GM18526 (cell line): Measurements from ENCODE around the gene PDS5A.

Source experiments
- POLR2A ChIP-seq: IDR thresholded peaks from 3 replicates; pipeline ENCODE4 v1.6.1; 2011; ENCODE audit not compliant: insufficient read length; ENCODE audit errors: extremely low read depth

Gene PDS5A

DNA sequence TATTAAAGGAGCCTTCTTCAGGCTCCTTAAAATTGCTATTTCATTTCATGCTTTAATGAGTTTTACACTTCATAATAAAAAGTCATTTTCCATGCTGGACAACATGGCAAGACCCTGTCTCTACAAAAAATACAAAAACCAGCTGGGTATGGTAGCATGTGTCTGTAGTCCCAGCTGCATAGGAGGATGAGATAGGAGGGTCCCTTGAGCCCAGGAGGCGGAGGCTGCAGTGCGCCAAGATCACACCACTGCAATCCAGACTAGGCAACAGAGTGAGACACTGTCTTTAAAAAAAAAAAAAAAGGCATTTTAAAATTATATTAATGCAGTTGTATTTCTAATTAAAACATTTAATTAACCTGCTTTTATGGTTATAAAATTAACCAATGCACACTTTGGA is 49.2 kb downstream of the PDS5A start:
- no peak for TF ChIP-seq POLR2A

DNA sequence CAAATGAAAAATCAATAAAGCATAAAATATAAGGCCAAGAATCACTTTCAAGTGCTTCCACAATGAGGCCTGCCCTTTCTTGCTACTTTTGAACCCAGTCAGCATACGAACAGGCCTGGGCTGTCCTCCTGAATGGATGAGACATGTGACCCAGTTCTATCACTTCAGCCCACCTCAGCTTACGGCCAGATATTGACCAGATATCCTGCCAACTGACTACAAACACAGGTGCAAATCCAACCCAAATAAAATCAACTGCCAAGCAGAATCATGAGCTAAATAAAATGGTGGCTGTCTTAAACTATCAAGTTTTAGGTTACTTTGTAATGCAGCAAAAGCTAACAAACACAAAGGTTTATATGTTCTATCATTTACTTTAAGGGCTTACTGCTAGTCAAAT is 53.7 kb downstream of the PDS5A start:
- TF ChIP-seq POLR2A = no peak

DNA sequence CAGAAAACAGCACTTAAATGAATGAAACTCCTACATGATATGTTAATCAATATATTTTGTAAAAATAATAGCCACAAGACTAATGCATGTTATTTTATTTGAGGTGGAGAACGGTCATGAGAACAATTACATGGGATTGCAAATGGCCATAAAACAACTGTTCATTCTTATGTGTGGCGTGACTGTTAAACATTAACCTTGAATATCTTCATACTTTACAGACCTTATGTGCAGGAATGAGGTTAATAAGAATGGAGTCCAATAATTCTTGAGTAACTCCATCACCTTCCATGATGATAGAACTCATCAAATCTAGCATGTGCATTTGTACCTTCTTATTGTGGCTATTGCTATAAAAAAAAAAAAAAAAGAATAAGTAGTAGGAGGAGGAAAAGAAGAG is 55.3 kb downstream of the PDS5A start:
- TF ChIP-seq POLR2A = no peak

- no peak for TF ChIP-seq POLR2A
These were observed 64.2 kb downstream of the PDS5A start for GRCh38 chr4:39913471-39913870.

DNA sequence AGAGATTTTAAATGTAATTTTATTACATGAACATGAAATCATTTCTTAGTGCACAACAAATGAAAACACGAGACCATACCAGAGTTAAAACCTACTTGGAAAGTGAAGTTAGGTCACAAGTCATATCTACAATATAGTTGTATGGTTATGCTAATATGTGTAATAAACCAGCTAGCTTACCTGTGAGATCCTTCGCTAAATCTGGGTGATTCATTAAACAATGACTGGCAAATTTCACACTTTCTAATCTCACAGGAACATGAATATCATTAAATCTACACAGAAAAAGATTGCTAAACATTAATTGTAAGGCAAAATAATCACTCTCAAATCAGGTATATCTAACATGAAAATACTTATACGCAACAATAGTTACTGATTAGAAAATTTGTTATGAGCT is 67.6 kb downstream of the PDS5A start:
- no peak for TF ChIP-seq POLR2A

DNA sequence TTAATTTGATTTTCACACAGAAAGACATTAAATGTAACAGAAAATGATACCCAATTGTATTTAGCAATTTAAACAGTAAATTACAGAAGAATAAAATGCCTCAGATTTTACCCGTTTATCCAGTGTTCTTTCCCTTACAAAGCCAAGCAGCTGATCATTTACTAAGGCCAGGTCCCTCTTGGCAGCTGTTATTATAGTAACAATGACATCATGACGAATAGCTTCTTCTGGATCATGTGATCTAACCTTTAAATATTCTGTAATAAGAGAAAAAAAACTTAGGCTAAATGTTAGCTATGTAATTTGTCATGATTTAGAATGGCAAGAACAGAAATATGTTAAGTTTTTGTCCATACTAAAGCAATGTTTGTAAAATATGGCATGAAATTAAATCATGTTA is 69.4 kb downstream of the PDS5A start:
- TF ChIP-seq POLR2A = no peak

DNA sequence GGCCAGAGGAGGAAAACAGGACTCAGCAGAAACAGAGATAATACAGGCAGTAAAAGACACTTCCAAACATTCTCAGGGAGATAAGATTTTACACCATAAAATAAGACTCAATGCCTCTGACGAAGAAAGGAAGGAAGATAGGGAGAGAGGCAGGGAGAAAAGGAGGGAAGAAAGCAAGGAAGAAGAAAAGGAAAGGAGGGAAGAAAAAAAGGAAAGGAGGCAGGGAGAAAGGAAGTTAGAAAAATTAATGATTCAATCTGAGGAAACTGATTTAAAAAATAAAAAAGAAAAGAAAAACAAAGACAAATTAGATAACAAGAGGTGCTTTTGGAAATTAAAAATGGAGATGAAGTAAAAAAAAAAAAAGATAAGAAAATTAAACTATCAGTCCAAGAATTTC is 72.1 kb downstream of the PDS5A start:
- TF ChIP-seq POLR2A = no peak

- no peak for TF ChIP-seq POLR2A
These were observed 76.7 kb downstream of the PDS5A start for GRCh38 chr4:39900966-39901365.

DNA sequence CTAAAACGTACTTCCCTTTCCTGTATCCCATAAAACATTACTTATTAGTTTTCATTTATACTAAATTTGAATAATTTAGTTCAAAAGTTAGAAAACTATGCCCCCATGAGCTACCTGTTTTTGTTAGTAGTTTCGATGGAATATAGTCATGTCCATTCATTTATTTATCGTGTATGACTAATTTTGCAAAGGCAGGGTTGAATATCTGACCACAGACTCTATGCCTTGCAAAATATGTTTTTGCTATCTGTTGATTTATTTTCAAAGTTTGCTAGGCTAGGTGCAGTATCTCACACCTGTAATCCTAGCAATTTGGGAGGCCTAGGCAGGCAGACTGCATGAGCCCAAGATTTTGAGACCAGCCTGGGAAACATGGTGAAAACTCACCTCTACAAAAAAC is 78.4 kb downstream of the PDS5A start:
- no peak for TF ChIP-seq POLR2A

DNA sequence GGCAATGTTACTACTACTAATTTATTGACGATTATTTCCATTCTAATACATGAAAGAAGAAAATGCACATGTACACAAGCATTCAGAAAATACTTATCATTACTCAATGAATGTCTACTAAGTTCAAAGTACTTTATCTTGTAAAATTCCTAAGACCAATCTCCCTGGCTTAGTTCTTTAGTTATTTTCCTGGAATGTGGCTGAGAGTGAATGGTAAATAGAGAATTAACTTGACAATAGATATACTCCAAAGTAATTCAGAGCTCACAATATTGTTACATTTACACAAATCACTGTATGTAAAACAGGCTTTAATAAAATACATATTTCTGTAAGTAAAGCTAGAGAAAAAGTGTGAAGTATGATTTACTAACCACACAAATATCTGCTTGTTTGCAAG is 79.7 kb downstream of the PDS5A start:
- TF ChIP-seq POLR2A = no peak

GRCh38 chr4:39893693-39894072 is 84.0 kb downstream of the PDS5A start:
- no peak for TF ChIP-seq POLR2A

DNA sequence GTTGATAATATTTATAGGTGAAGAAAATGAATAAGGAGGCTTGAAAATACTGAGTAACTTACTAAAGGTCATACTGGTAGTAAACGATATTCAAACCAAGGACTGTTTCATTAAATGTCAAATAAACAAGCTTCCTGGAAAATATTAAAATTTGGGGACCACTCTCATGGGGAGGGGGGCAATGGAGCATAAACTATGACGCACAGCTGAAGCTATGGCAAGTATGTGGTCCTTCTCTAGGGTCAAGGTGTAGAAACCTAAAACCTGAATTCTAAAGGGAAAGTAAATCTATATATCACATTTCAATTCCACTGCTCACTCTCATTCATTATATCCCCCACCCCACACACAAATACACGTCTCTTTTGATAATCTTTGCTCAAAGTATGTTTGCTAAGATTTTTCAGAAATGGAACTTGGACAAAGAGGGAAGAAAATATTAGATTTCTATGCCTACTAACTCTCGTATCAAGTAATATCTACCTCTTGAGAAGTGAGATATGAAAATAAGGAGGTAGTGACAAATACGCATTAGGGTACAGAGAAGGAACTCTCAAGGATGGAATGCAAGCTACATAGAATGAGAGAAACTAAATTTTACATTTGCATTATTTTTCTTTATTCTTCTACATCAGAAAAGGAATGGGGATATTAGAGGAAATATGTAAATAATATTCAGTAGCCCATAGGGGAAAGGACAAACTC is 84.6 kb downstream of the PDS5A start:
- TF ChIP-seq POLR2A = no peak

DNA sequence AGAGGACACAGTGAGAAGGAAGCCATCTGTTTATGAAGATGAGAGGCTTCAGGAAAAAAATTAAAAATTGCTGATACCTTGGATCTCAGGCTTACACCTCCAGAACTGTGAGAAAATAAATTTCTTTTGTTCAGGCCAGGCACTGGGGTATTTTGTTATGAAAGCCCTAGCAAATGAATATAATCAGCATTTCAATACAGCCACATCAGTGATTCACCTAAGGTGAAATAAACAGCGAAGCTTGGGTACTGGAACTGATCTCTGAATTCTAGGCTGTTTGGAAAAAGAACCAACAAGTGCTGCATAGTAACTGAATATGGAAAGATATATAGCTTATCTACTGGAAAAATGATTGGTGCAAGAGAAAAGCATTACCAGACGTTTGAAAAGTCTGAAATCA is 88.5 kb downstream of the PDS5A start:
- no peak for TF ChIP-seq POLR2A

DNA sequence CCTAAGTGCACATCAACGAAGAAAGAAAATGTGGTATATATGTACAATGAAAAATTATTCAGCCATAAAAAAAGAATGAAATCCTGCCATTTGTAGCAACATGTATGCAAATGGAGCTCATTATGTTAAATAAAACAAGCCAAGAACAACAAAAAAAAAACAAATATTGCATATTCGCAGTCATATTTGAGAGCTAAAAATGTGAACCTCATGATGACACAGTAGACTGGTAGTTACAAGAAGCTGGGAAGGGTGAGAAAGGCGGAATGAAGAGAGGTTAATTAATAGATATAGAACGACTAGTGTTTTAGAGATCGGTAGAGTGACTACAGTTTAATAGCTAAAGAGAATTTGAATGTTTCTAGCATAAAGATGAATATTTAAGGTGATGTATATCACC is 89.2 kb downstream of the PDS5A start:
- no peak for TF ChIP-seq POLR2A

- no peak for TF ChIP-seq POLR2A
These were observed 94.1 kb downstream of the PDS5A start for GRCh38 chr4:39883646-39884045.

DNA sequence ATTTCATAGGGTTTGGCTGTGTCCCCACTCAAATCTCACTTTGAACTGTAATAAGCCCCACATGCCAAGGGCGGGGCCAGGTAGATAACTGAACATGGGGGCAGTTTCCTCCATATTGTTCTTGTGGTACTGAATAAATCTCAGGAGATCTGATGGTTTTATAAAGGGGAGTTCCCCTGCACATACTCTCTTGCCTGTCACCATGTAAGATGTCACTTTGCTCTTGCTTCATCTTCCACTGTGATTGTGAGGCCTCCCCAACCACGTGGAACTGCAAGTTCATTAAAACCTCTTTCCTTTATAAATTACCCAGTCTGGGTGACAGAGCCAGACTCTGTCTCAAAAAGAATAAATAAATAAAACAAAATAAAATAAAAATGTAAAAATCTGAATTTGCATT is 95.9 kb downstream of the PDS5A start:
- TF ChIP-seq POLR2A = no peak

GRCh38 chr4:39877971-39878370 is 99.7 kb downstream of the PDS5A start:
- no peak for TF ChIP-seq POLR2A

GRCh38 chr4:39873823-39874222 is 103.9 kb downstream of the PDS5A start:
- TF ChIP-seq POLR2A = no peak

GRCh38 chr4:39865280-39865679 is 112.4 kb downstream of the PDS5A start:
- no peak for TF ChIP-seq POLR2A
